ENCODE results near the gene MRPL24.

GRCh38 chr1:156777573-156777972 is 36.7 kb upstream of the MRPL24 start:
- TF ChIP-seq, protein P1, sequence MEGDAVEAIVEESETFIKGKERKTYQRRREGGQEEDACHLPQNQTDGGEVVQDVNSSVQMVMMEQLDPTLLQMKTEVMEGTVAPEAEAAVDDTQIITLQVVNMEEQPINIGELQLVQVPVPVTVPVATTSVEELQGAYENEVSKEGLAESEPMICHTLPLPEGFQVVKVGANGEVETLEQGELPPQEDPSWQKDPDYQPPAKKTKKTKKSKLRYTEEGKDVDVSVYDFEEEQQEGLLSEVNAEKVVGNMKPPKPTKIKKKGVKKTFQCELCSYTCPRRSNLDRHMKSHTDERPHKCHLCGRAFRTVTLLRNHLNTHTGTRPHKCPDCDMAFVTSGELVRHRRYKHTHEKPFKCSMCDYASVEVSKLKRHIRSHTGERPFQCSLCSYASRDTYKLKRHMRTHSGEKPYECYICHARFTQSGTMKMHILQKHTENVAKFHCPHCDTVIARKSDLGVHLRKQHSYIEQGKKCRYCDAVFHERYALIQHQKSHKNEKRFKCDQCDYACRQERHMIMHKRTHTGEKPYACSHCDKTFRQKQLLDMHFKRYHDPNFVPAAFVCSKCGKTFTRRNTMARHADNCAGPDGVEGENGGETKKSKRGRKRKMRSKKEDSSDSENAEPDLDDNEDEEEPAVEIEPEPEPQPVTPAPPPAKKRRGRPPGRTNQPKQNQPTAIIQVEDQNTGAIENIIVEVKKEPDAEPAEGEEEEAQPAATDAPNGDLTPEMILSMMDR (IDR thresholded peaks at IDR 0.05; ENCODE audit: low read depth, low read length, poor library complexity, severe bottlenecking): no peak
- no peak for TF ChIP-seq EZH2phosphoT487 (IDR thresholded peaks at IDR 0.05; ENCODE audit: borderline replicate concordance, low read length)
